H9 (cell line): ENCODE data around the gene NT5C2. TPM values are rescaled to one million over a fixed set of nuclear protein-coding genes. Genes with fewer than 3 reads are reported as not detected.

Source experiments
- DNase-seq: peaks from one replicate; pipeline ENCODE4 v3.0.0-alpha.2; 2017
- H2AFZ ChIP-seq: one replicate; pipeline ENCODE4 v1.6.1; 2013; ENCODE audit warnings: mild to moderate bottlenecking, low read length, control low read depth, moderate library complexity
- H2AK5ac ChIP-seq: 2 replicates; pipeline ENCODE4 v1.6.1; 2013; ENCODE audit warnings: low read length, control low read depth, mixed read lengths; ENCODE audit not compliant: insufficient read length
- H2BK120ac ChIP-seq: one replicate; pipeline ENCODE4 v1.6.1; 2013; ENCODE audit warnings: low read depth, mild to moderate bottlenecking, low read length, control low read depth, inconsistent platforms; ENCODE audit not compliant: poor library complexity, severe bottlenecking
- H2BK12ac ChIP-seq: 2 replicates; pipeline ENCODE4 v1.6.1; 2013; ENCODE audit warnings: low read length, control low read depth, mixed read lengths, low read depth; ENCODE audit not compliant: insufficient read length
- H2BK15ac ChIP-seq: 2 replicates; pipeline ENCODE4 v1.6.1; 2013; ENCODE audit warnings: low read depth, low read length, control low read depth
- H2BK20ac ChIP-seq: one replicate; pipeline ENCODE4 v1.6.1; 2013; ENCODE audit warnings: low read depth, mild to moderate bottlenecking, low read length, control low read depth, inconsistent platforms; ENCODE audit not compliant: poor library complexity, severe bottlenecking
- H2BK5ac ChIP-seq: 2 replicates; pipeline ENCODE4 v1.6.1; 2013; ENCODE audit warnings: low read length, control low read depth, mixed read lengths; ENCODE audit not compliant: insufficient read length
- H3K14ac ChIP-seq: 2 replicates; pipeline ENCODE4 v1.6.1; 2013; ENCODE audit warnings: low read length, control low read depth; ENCODE audit not compliant: insufficient read depth
- H3K18ac ChIP-seq: 2 replicates; pipeline ENCODE4 v1.6.1; 2013; ENCODE audit warnings: low read depth, mild to moderate bottlenecking, mixed read lengths, low read length, control low read depth; ENCODE audit not compliant: insufficient read length
- H3K23ac ChIP-seq: 2 replicates; pipeline ENCODE4 v1.6.1; 2013; ENCODE audit warnings: low read length, control low read depth, mixed read lengths, low read depth; ENCODE audit not compliant: insufficient read length
- H3K23me2 ChIP-seq: 2 replicates; pipeline ENCODE4 v1.6.1; 2013; ENCODE audit warnings: low read depth, mild to moderate bottlenecking, mixed read lengths, low read length, control low read depth; ENCODE audit not compliant: insufficient read length, poor library complexity, severe bottlenecking
- H3K27ac ChIP-seq: 2 replicates; pipeline ENCODE4 v1.5.1; 2013; ENCODE audit warnings: low read length, control low read depth, mixed read lengths, low read depth; ENCODE audit not compliant: insufficient read length
- H3K27me3 ChIP-seq: 2 replicates; pipeline ENCODE4 v1.6.1; 2013; ENCODE audit warnings: low read length, control low read depth, inconsistent platforms; ENCODE audit not compliant: insufficient read depth
- H3K4ac ChIP-seq: 2 replicates; pipeline ENCODE4 v1.6.1; 2013; ENCODE audit warnings: low read depth, mild to moderate bottlenecking, control low read depth, inconsistent platforms, low read length, moderate library complexity
- H3K4me1 ChIP-seq: 2 replicates; pipeline ENCODE4 v1.6.1; 2013; ENCODE audit warnings: low read length, control low read depth, inconsistent platforms; ENCODE audit not compliant: insufficient read depth
- H3K4me2 ChIP-seq: 2 replicates; pipeline ENCODE4 v1.6.1; 2013; ENCODE audit warnings: low read length, control low read depth, mixed read lengths; ENCODE audit not compliant: insufficient read length, insufficient read depth
- H3K56ac ChIP-seq: 2 replicates; pipeline ENCODE4 v1.6.1; 2013; ENCODE audit warnings: low read depth, mild to moderate bottlenecking, mixed read lengths, low read length, control low read depth; ENCODE audit not compliant: insufficient read length
- H3K79me1 ChIP-seq: 2 replicates; pipeline ENCODE4 v1.6.1; 2013; ENCODE audit warnings: low read depth, mild to moderate bottlenecking, moderate library complexity, low read length, control low read depth, inconsistent platforms; ENCODE audit not compliant: insufficient read depth, poor library complexity, severe bottlenecking
- H3K79me2 ChIP-seq: 2 replicates; pipeline ENCODE4 v1.6.1; 2013; ENCODE audit warnings: low read length, control low read depth, inconsistent platforms; ENCODE audit not compliant: insufficient read depth
- H3K9ac ChIP-seq: 2 replicates; pipeline ENCODE4 v1.6.1; 2013; ENCODE audit warnings: low read length, control low read depth, mixed read lengths; ENCODE audit not compliant: insufficient read length; ENCODE audit errors: extremely low read depth
- H3K9me3 ChIP-seq: one replicate; pipeline ENCODE4 v1.6.1; 2013; ENCODE audit warnings: low read depth, low read length, inconsistent platforms; ENCODE audit not compliant: control insufficient read depth
- H3T11ph ChIP-seq: one replicate; pipeline ENCODE4 v1.6.1; 2013; ENCODE audit warnings: mild to moderate bottlenecking, low read length, control low read depth, inconsistent platforms
- H4K20me1 ChIP-seq: one replicate; pipeline ENCODE4 v1.6.1; 2013; ENCODE audit not compliant: control insufficient read depth, insufficient read length, insufficient read depth
- H4K5ac ChIP-seq: 2 replicates; pipeline ENCODE4 v1.6.1; 2013; ENCODE audit warnings: low read depth, mild to moderate bottlenecking, mixed read lengths, low read length, control low read depth; ENCODE audit not compliant: insufficient read length
- H4K8ac ChIP-seq: replicated peaks from 2 replicates; pipeline ENCODE4 v1.6.1; 2013; ENCODE audit warnings: low read length, control low read depth, mixed read lengths, low read depth; ENCODE audit not compliant: insufficient read length
- H4K91ac ChIP-seq: 2 replicates; pipeline ENCODE4 v1.6.1; 2013; ENCODE audit warnings: low read depth, mild to moderate bottlenecking, moderate library complexity, mixed read lengths, low read length, control low read depth; ENCODE audit not compliant: insufficient read length
- H3K27ac Mint-ChIP-seq, 3 experiments: 2 replicates in 2 of 3; 3 replicates in 1 of 3; pipeline ENCODE4 v1.8.0; 2020 to 2021; ENCODE audit warnings: mixed read lengths in 3 of 3, mild to moderate bottlenecking in 1 of 3, moderate library complexity in 1 of 3
- H3K27me3 Mint-ChIP-seq: 2 replicates; pipeline ENCODE4 v1.8.0; 2021; ENCODE audit warnings: low read depth, mild to moderate bottlenecking, moderate library complexity, mixed read lengths
- H3K36me3 Mint-ChIP-seq, 3 experiments: 2 replicates in 2 of 3; 3 replicates in 1 of 3; pipeline ENCODE4 v1.8.0; 2020 to 2021; ENCODE audit warnings: low read depth in 3 of 3, mixed read lengths in 3 of 3; ENCODE audit not compliant: insufficient read depth in 1 of 3
- H3K4me1 Mint-ChIP-seq, 2 experiments: 2 replicates each; pipeline ENCODE4 v1.8.0; 2020; ENCODE audit warnings: mixed read lengths in 2 of 2
- H3K4me3 Mint-ChIP-seq, 2 experiments: 2 replicates in 1 of 2; 3 replicates in 1 of 2; pipeline ENCODE4 v1.8.0; 2020 to 2021; ENCODE audit warnings: mild to moderate bottlenecking in 2 of 2, mixed read lengths in 2 of 2, moderate library complexity in 1 of 2
- H3K9me3 Mint-ChIP-seq, 2 experiments: 2 replicates in 1 of 2; 3 replicates in 1 of 2; pipeline ENCODE4 v1.8.0; 2020; ENCODE audit warnings: mild to moderate bottlenecking in 2 of 2, mixed read lengths in 2 of 2, moderate library complexity in 1 of 2
- WGBS: extraction: QIAGEN DNeasy Blood & Tissue Kit; methylation state at CpG from one replicate; pipeline ENCODE4 v1.1.7; 2013; ENCODE audit warnings: missing lambda C conversion rate, low lambda C conversion rate, mixed read lengths; ENCODE audit not compliant: insufficient read length; ENCODE audit errors: extremely low coverage; 5-methylcytosine and 5-hydroxymethylcytosine counted together
- total RNA-seq: library from RNA; stranded (reverse); gene quantifications from 2 replicates; pipeline ENCODE4 v1.2.1, GENCODE V29; 2021
- TF ChIP-seq, protein P1 (sequence below): fragments of 200-600 bp; sonication (generic); conservative IDR thresholded peaks from 3 replicates; pipeline ENCODE4 v1.8.0; 2021; ENCODE audit warnings: antibody characterized with exemption, mild to moderate bottlenecking

NT5C2 gene
- total RNA-seq, 1 experiment from 2014 or later = 69.6 TPM

DNA sequence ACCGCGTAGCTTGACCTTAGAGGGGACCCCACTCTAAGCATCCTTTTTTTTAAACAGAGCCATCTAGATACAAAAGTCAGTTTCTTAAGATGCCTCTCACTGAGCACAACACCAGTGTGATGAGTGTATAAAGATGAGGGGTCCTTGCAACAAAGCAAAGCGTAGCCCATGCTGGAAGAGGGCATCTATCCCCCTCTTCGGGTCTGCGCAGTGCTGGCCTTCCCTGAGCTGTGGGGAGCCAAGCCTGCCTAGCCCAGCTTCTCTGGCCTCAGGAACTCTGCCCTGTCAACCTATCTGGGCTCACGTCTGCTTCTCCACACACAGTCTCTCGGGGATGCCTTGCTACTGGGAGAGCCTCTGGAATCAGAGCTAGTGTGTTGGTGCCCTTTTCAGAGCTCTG, 114.0 kb downstream of the NT5C2 start:
- H3K79me1 ChIP-seq = no peaks in the 10 kb centered on the region

More for the DNA sequence above, 114.0 kb downstream of the NT5C2 start:
- Histone ChIP-seq H4K8ac (no peak overlapping the region), H3K23me2 (no peaks in the 10 kb centered on the region), H2AFZ (no peak overlapping the region), H3K79me2 (no peaks in the 10 kb centered on the region), H2BK15ac (no peak overlapping the region), H2BK12ac (no peak overlapping the region), H3K4me2 (no peak overlapping the region), H2BK5ac (no peak overlapping the region), H3K9ac (no peak overlapping the region), H3K27me3 (no peaks in the 10 kb centered on the region), H3K14ac (no peak overlapping the region), H3K56ac (no peak overlapping the region), H3K27ac (no peak overlapping the region), H3T11ph (no peak overlapping the region), H3K4me1 (no peaks in the 10 kb centered on the region), H3K9me3 (no peaks in the 10 kb centered on the region), H2BK20ac (no peak overlapping the region), H3K23ac (no peak overlapping the region), H3K18ac (no peak overlapping the region), H3K4ac (no peak overlapping the region), H2BK120ac (no peak overlapping the region), H4K91ac (no peak overlapping the region), H2AK5ac (no peak overlapping the region), H4K5ac (no peak overlapping the region), H4K20me1 (no peaks in the 10 kb centered on the region)
- Mint-ChIP-seq H3K9me3 (no peaks in the 10 kb centered on the region), H3K36me3 (peaks cover 12 to 28% (median 27%) of the 10 kb centered on the region in 3 experiments; a peak in 6 of 7 replicates), H3K27me3 (no peaks in the 10 kb centered on the region), H3K4me3 (no peak overlapping the region), H3K4me1 (0 out of 4 replicates have a peak, but pooled peaks cover 0 to 2% of the 10 kb centered on the region in 2 experiments), H3K27ac (peak overlapping the region in 1 of 3 experiments; percentile 20; a peak in 1 of 7 replicates)
- no peak for DNase-seq
- no CpG with 5 or more reads among the region's 7 CpGs for WGBS
- TF ChIP-seq, protein P1, sequence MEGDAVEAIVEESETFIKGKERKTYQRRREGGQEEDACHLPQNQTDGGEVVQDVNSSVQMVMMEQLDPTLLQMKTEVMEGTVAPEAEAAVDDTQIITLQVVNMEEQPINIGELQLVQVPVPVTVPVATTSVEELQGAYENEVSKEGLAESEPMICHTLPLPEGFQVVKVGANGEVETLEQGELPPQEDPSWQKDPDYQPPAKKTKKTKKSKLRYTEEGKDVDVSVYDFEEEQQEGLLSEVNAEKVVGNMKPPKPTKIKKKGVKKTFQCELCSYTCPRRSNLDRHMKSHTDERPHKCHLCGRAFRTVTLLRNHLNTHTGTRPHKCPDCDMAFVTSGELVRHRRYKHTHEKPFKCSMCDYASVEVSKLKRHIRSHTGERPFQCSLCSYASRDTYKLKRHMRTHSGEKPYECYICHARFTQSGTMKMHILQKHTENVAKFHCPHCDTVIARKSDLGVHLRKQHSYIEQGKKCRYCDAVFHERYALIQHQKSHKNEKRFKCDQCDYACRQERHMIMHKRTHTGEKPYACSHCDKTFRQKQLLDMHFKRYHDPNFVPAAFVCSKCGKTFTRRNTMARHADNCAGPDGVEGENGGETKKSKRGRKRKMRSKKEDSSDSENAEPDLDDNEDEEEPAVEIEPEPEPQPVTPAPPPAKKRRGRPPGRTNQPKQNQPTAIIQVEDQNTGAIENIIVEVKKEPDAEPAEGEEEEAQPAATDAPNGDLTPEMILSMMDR = no peak
